Mesenteric fat pad (tissue), 1 donor: Measurements from ENCODE around the gene SKP1. TPM values are rescaled to one million over a fixed set of nuclear protein-coding genes. Genes with fewer than 3 reads are reported as not detected.

Experiments
- DNase-seq: peaks from one replicate; pipeline ENCODE4 v3.0.0-alpha.2; 2020; ENCODE audit warnings: low spot score
- total RNA-seq: library from RNA; stranded (reverse); fragmentation: NEBNext Ultra II Directional; extraction: Animal tissue kit (Norgen Biotek cat#: 25700); gene quantifications from one replicate; pipeline ENCODE4 v1.2.1, GENCODE V29; 2021
- donor health status: DM: yes; HTN: yes; CAD: no.

Gene SKP1
- total RNA-seq, 1 donor from 2014 or later: 288 TPM

GRCh38 chr5:134177369-134178095 lies 782 bp upstream of the SKP1 start:
- DNase-seq: no peak

GRCh38 chr5:134175921-134176510 lies 734 bp downstream of the SKP1 start:
- no peak for DNase-seq

GRCh38 chr5:134174841-134175839 lies 1.6 kb downstream of the SKP1 start:
- no peak for DNase-seq

- DNase-seq: no peak
These were observed 4.8 kb downstream of the SKP1 start for GRCh38 chr5:134171972-134172371.

- DNase-seq: no peak
These were observed 14.2 kb downstream of the SKP1 start for GRCh38 chr5:134162592-134162991.

- no peak for DNase-seq
These were observed 15.0 kb downstream of the SKP1 start for GRCh38 chr5:134161513-134162395.

GRCh38 chr5:134153657-134154056 lies 23.1 kb downstream of the SKP1 start:
- no peak for DNase-seq

- DNase-seq: peak; percentile 51
These were observed 23.5 kb downstream of the SKP1 start for GRCh38 chr5:134153241-134153640.

GRCh38 chr5:134152173-134152832 lies 24.4 kb downstream of the SKP1 start:
- DNase-seq: peak; percentile 51

- DNase-seq: no peak
These were observed 25.0 kb downstream of the SKP1 start for GRCh38 chr5:134151723-134152122.

- DNase-seq: peak; percentile 8
These were observed 27.0 kb downstream of the SKP1 start for GRCh38 chr5:134149571-134150303.

GRCh38 chr5:134148986-134149539 lies 27.7 kb downstream of the SKP1 start:
- DNase-seq: no peak

GRCh38 chr5:134148316-134148715 lies 28.4 kb downstream of the SKP1 start:
- DNase-seq: peak; percentile 33

GRCh38 chr5:134146651-134147518 lies 29.9 kb downstream of the SKP1 start:
- DNase-seq: peak; percentile 49

- peak; percentile 91 for DNase-seq
These were observed 30.8 kb downstream of the SKP1 start for GRCh38 chr5:134145779-134146581.

- DNase-seq: peak; percentile 26
These were observed 31.6 kb downstream of the SKP1 start for GRCh38 chr5:134145041-134145757.
